ENCODE results near the gene ADAM12. TPM values are rescaled to one million over a fixed set of nuclear protein-coding genes. Genes with fewer than 3 reads are reported as not detected.

ADAM12 gene
- total RNA-seq, 1 donor from 2014 or later = 82.4 TPM

DNA sequence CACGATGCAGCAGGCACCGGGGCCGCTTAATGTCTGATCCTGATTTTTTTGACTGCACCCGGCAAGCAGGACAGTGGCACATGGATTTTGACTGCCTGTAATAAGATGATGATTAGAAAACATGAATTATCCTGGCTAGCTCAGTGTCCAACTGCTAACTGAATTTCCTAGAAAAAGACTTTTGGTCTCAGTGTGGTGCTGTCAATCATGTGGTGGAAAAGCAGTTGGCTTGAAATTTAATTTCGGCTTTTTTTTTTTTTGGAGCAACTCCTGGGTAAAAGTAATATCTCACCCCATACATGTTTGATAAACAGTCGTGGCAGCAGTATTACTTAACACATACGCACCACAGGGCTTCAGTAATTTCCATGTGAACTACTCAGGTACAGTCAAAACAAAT is 264.2 kb downstream of the ADAM12 start:
- Mint-ChIP-seq H3K27ac (ENCODE audit: unreplicated experiment) (no peak overlapping the region), H3K9me3 (peaks cover 7% of the 10 kb centered on the region), H3K27me3 (ENCODE audit: low read depth) (no peaks in the 10 kb centered on the region), H3K36me3 (ENCODE audit: low read depth) (peaks cover 23% of the 10 kb centered on the region), H3K4me3 (no peak overlapping the region), H3K4me1 (peaks cover 15% of the 10 kb centered on the region)
- no peak for DNase-seq (ENCODE audit: low read depth, low spot score)
- no peak for TF ChIP-seq CTCF (conservative IDR thresholded peaks at IDR 0.05)

- DNase-seq (ENCODE audit: low read depth, low spot score) = no peak
- peak overlapping the region; percentile 81 for H3K27ac Mint-ChIP-seq (ENCODE audit: unreplicated experiment)
- H3K27me3 Mint-ChIP-seq (ENCODE audit: low read depth) = no peaks in the 10 kb centered on the region
- TF ChIP-seq CTCF (conservative IDR thresholded peaks at IDR 0.05) = no peak
- H3K9me3 Mint-ChIP-seq = peaks cover 7% of the 10 kb centered on the region
- peaks cover 21% of the 10 kb centered on the region for H3K36me3 Mint-ChIP-seq (ENCODE audit: low read depth)
- peaks cover 15% of the 10 kb centered on the region for H3K4me1 Mint-ChIP-seq
- no peak overlapping the region for H3K4me3 Mint-ChIP-seq
Observed at GRCh38 chr10:126123466-126123865, 264.8 kb downstream of the ADAM12 start.

GRCh38 chr10:126122881-126123280 is 265.4 kb downstream of the ADAM12 start:
- peaks cover 7% of the 10 kb centered on the region for H3K9me3 Mint-ChIP-seq
- peaks cover 20% of the 10 kb centered on the region for H3K36me3 Mint-ChIP-seq (ENCODE audit: low read depth)
- peaks cover 15% of the 10 kb centered on the region for H3K4me1 Mint-ChIP-seq
- H3K4me3 Mint-ChIP-seq = no peak overlapping the region
- TF ChIP-seq CTCF (conservative IDR thresholded peaks at IDR 0.05) = no peak
- H3K27me3 Mint-ChIP-seq (ENCODE audit: low read depth) = no peaks in the 10 kb centered on the region
- DNase-seq (ENCODE audit: low read depth, low spot score) = no peak
- no peak overlapping the region for H3K27ac Mint-ChIP-seq (ENCODE audit: unreplicated experiment)

GRCh38 chr10:126119599-126119998 is 268.7 kb downstream of the ADAM12 start:
- TF ChIP-seq CTCF (conservative IDR thresholded peaks at IDR 0.05) = no peak
- H3K4me3 Mint-ChIP-seq = no peak overlapping the region
- H3K4me1 Mint-ChIP-seq = peaks cover 36% of the 10 kb centered on the region
- peaks cover 12% of the 10 kb centered on the region for H3K36me3 Mint-ChIP-seq (ENCODE audit: low read depth)
- DNase-seq (ENCODE audit: low read depth, low spot score) = no peak
- peaks cover 9% of the 10 kb centered on the region for H3K9me3 Mint-ChIP-seq
- H3K27ac Mint-ChIP-seq (ENCODE audit: unreplicated experiment) = no peak overlapping the region
- no peaks in the 10 kb centered on the region for H3K27me3 Mint-ChIP-seq (ENCODE audit: low read depth)

GRCh38 chr10:126118476-126118875 is 269.8 kb downstream of the ADAM12 start:
- no peak for TF ChIP-seq CTCF (conservative IDR thresholded peaks at IDR 0.05)
- Mint-ChIP-seq H3K9me3 (peaks cover 9% of the 10 kb centered on the region), H3K4me1 (peaks cover 33% of the 10 kb centered on the region), H3K27me3 (ENCODE audit: low read depth) (no peaks in the 10 kb centered on the region), H3K4me3 (no peak overlapping the region), H3K27ac (ENCODE audit: unreplicated experiment) (no peak overlapping the region), H3K36me3 (ENCODE audit: low read depth) (peaks cover 18% of the 10 kb centered on the region)
- DNase-seq (ENCODE audit: low read depth, low spot score) = no peak

DNA sequence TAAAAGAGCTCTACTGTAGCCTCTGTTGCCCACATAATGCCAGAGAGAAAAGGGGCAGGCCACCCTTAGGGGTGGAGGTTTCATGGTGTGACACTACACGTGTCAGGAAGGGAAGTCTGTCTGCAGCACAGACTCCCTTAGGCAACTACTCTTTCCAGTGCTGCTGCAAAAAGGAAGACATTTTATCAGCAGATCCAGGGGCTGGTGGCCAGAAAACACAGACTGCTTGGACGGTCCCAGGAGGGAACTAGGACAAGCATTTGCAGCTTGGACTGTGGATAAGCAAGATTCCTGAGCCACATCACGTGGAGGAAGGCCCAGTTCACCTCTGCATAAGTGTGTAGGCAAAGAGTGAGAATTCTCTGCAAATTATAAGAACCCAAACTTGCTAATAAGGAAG is 271.1 kb downstream of the ADAM12 start:
- H3K9me3 Mint-ChIP-seq = peaks cover 9% of the 10 kb centered on the region
- H3K36me3 Mint-ChIP-seq (ENCODE audit: low read depth) = peaks cover 23% of the 10 kb centered on the region
- H3K27ac Mint-ChIP-seq (ENCODE audit: unreplicated experiment) = no peak overlapping the region
- no peak overlapping the region for H3K4me3 Mint-ChIP-seq
- no peaks in the 10 kb centered on the region for H3K27me3 Mint-ChIP-seq (ENCODE audit: low read depth)
- no peak for DNase-seq (ENCODE audit: low read depth, low spot score)
- H3K4me1 Mint-ChIP-seq = peaks cover 27% of the 10 kb centered on the region
- TF ChIP-seq CTCF (conservative IDR thresholded peaks at IDR 0.05) = no peak

Data from neural crest cell (in vitro differentiated cells).